Hippocampal formation (tissue), 2 donors: ENCODE measurements around the gene ALDH3B1.

ENCODE experiments used
- DNase-seq, 2 donors: peaks; one replicate each; lab custom pipeline; 2025; lab: John Stamatoyannopoulos, UW

ALDH3B1 gene

DNA sequence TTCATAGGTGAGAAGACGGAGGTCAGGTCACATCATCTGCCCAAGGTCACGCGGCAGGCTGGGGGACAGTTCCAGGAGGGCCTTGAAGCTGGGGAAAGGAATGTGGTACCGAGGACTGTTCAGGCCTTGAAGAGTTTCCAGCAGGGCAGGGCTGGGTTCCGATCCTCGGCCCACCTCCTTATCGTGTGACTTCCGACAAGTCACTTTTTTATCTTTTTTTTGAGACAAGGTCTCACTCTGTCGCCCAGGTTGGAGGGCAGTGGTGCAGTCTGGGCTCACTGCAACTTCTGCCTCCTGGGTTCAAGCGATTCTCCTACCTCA lies 21.0 kb downstream of the ALDH3B1 start:
- DNase-seq: no peak

DNA sequence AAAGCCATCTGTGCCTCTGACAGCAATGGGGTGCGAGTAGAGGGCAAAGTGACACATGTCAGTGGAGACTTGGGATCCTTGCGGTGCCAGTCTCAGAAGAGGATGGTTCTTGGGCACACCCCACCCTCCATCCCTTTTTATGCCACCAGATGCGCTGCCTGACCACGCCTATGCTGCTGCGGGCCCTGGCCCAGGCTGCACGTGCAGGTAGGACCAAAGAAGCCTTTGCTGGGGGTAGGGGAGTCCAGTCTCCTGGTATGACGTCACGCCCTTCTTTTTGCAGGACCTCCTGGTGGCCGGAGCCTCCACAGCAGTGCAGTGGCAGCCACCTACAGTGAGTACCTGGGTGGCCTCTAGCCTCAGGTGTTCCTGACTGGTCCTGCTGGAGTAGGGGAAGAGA lies 21.9 kb downstream of the ALDH3B1 start:
- DNase-seq: no peak

DNA sequence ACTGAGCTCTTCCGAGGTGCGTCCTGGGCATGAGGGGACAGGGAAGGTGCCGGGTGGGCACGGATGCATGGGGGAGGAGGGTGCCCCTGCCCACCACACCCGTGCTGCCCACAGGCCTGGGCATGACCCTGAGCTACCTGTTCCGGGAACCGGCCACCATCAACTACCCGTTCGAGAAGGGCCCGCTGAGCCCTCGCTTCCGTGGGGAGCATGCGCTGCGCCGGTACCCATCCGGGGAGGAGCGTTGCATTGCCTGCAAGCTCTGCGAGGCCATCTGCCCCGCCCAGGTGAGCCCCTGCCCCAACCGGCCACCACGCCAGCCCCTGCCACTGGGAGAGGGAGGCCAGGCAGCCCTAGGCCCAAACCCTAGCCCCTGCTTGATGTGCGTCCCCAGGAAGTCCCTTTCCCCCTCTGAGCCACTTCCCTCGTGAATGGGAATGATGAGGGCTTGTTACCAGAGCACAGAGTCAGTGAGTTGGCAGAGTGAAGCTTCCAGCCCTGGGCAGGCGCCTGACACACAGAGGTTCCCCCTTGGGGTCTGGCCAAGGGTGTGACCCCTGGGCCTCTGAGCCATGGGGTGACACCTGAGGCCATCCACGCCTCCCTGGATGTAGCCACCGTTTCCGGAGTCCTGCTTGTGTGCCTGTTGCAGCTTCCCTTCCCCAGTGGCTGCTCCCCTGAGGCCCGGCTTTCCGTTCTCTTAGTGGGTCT lies 23.0 kb downstream of the ALDH3B1 start:
- no peak for DNase-seq

DNA sequence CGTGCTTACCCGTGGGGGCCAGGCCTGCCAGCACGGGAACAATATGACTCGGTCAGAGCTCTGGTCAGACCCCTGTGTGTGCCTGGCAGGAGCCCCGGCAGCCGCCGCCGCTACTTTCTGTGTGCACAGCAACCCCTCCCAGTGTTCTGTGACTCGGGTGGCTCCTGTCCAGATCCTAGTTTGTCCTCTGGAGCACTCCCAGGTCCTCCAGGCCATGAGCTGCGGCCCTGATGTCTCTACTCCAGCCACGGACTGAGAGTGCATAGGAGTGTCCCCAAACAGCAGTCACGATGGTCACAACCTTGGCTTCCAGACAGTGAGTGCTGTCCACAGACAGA lies 23.6 kb downstream of the ALDH3B1 start:
- no peak for DNase-seq

DNA sequence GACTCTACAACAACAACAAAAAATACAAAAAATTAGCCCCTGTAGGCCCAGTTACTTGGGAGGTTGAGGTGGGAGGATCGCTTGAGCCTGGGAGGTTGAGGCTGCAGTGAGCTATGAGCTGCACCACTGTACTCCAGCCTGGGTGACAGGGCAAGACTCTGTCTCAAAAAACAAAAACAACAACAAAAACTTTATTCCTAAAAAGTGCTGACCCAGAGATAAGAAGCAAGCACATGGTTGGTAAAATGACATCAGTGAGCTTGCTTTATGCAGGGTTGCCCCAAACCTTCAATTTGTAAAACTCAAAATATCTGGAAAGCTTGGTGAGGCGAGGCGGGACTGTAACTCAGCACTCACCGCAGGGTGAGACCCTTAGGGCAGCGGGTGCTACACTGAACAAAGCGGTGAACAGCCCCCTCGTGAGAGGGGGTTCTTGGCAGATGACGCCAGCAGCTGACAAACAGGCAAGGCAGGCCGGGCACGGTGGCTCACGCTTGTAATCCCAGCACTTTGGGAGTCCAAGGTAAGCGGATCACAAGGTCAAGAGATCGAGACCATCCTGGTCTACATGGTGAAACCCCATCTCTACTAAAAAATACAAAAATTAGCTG lies 25.2 kb downstream of the ALDH3B1 start:
- no peak for DNase-seq

DNA sequence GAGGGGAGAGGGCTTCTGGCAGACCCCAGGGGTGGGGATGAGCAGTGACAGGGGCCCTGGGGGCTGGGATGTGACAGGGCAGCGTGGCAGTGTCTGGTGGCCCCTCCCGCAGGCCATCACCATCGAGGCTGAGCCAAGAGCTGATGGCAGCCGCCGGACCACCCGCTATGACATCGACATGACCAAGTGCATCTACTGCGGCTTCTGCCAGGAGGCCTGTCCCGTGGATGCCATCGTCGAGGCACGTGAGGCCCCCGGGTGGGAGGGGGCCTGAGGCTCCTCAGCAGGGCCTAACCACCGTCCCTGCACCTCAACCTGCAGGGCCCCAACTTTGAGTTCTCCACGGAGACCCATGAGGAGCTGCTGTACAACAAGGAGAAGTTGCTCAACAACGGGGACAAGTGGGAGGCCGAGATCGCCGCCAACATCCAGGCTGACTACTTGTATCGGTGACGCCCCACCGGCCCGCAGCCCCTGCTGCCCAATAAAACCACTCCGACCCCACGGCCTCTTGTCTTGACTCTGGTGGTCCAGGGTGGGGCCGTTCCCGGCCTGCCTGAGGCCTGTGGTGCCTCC lies 26.1 kb downstream of the ALDH3B1 start:
- no peak for DNase-seq

DNA sequence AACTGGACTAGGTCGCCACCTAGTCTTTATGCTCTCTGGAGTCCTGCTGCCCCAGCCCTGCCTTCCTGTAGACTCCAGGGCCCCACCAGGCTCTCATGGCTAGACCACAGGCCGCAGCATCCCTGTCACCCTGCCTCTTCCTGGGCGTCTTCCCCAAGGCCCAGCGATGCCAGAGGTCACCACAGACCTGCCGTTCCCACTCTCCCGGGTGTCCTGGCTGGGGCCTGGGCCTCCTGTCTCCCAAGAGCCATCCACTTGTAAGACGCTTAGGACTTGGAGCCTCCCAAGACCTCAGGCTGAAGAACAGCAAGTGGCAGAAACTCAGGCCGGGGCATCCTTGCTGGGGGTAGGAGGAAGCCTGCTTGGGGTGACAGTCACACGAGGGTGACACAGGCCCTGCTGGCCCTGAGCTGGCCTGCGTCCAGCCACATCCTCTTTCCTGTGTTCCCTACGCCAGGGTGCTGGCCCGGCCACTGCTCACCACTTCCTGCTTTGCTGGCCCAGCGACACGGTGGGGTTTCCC lies 26.7 kb downstream of the ALDH3B1 start:
- DNase-seq: no peak

DNA sequence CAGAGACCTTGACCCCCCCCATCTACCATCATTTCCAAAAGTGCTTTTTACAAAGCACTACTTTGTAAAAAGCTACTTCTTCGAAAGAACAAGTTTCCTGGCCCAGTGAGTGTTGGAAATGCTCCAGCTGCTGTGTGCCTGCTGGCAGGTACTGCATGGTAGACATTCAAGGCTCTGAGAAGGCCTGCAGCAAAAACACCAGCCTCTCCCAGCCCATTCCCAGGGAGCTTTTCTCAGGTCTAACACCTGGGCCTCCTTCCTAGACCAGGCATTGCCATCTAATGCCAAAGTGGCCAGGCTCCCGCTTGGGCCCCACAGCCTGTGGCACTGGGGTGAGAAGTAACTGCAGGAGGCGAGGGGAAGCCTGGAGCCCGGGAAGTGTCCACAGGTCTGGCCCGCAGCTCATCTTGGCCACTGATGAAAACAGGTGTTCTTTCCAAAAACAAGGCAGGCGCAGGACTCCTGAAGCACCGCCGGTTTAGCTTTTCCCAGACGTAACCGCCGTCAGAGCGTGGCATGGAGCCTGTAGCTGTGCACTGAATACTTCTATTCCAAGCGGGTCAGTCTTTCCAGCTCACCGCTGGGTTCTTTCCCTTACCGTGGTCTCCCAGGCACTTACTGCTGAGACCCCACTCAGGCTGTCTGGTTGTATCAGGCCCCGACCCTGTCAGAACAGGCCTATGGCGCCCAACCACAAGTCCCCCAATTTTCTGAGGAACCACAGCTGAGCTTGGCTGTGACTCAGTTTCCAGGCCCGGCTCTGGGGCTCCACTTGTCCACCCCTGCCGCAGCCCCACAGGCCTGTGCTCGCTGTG lies 27.5 kb downstream of the ALDH3B1 start:
- no peak for DNase-seq

DNA sequence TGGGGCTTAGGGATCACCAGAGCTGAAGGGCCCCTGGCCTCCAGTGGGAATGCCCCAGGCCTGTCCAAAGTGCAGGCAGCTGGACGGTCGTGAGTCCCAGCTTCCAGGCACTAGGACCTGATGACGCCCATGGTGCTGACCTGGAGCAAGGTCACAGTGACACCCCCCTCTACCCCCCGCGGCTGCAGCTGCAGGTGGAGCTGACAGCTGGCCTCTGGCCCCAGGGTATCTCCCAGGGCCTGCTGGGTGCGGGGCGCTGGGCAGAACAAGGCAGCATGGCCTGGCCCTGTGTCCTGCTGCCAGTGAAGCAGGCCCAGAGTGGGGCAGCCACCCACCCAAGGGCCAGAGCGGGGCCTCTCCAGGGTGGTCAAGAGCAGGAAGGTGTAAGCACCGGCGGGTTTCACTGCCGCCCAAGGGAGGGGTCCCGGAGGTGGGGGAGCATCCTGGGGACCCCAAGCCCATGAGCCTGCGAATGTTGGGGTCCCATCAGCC lies 28.1 kb downstream of the ALDH3B1 start:
- no peak for DNase-seq

DNA sequence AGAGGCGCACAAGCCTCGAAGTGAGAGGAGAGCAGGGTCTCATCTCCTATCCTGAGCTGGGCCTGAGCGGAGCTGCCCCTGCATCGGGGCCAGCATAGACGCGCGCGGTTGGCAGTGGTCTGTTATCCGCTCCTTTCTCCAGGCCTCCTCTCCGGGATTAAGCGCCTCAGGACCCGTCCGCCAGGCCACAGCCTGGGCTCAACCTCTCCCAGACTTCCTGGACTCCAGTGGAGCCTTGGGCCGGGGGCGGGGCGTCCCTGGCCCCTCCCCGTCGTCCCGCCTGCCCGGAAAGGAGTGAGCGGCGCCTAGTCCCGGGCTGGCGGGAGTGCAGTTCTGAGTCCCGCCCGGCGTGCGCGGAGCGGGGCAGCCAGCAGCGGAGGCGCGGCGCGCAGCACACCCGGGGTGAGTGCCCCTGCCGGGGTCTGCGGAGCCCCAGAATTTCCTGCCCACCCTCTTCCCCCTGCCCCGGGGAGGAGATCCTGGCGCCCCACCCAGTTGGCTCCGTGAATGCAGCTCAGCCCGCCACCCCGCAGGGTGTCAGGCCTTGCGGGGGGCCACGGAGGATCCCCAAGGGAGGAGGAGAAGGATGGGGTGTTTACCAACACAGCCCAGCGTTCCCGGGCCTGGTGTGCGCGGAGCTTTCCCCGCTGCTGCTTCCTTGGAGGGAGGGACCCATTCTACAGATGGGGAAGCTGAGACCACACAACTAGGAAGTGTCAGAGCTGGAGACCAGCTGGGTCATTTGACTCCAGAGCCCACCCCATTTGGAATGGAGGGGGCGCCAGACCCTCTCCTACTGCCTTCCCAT lies 28.8 kb downstream of the ALDH3B1 start, which contains the start of gene TCIRG1:
TSS of gene TCIRG1 (plus strand) at position 308 of the 808 bp plus-strand sequence. CDS start 2,247 bp downstream, outside the sequence.
- DNase-seq: peak in 1 of 2 donors; percentile 38

DNA sequence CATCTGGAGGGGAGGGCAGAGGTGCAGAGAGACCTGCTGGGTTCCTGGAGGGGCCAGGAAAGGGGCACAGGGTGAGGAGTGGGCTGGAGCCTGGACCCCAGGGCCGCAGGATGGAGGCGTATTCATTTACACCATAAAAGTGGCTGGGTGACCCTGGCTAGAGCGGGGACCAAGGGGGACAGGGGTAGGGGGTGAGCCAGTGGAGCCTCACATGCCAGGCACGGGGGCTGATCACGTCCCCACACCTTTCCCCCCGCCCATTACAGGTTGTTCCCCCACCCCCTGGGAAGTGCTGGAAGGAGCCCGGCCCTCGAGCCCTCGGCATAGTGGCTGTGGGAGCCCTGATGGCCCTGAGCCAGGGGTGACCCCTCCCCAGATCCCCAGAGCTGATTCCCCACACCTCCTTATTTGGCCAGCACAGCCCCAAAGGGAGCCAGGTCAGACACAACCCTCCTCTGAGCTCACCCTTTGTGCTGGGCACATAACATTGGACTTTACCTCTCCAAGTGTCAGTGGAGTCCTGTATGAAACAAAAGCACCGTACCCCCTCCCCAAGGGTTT lies 29.5 kb downstream of the ALDH3B1 start:
- no peak for DNase-seq

DNA sequence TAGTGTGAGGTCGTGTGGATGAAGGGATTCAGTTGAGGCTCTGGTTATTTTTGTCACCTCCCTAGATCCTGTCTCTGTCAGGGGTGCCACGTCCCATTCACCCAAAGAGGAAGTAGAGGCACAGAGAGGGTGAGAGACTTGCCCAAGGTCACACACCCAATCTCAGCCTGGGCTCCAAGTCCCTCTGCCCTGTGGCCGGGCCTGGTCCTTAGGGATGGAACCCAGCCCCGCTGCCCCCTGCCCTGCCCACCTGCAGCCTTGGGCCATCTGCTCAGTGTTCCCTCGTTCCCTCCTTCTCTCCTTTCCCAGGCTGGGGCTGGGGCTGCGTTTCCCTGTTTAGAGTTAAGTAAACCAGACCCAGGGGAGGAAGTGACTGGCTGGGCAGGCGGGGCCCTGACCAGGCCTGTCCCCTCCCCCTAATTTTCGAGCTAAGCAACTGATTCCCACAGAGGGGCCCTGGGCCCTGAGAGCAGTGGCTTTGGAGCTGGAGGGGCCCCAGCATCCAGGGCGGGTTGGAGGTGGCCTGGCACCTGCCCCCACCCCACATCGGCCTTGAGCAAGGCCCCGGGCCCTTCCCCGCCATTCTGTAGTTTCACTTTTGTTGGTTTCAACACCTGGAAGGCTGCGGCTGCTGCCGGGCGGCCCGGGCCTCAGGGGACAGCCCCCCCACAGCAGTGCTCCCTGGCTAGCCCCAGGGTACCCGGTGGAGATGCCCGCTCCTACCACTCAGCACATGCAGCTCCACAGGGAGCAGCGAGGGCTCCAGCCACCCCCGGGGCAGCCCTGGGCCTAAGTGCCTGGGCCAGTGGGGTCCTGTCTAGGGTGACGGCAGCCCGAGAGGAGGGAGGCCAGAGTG lies 30.2 kb downstream of the ALDH3B1 start:
- DNase-seq: no peak

DNA sequence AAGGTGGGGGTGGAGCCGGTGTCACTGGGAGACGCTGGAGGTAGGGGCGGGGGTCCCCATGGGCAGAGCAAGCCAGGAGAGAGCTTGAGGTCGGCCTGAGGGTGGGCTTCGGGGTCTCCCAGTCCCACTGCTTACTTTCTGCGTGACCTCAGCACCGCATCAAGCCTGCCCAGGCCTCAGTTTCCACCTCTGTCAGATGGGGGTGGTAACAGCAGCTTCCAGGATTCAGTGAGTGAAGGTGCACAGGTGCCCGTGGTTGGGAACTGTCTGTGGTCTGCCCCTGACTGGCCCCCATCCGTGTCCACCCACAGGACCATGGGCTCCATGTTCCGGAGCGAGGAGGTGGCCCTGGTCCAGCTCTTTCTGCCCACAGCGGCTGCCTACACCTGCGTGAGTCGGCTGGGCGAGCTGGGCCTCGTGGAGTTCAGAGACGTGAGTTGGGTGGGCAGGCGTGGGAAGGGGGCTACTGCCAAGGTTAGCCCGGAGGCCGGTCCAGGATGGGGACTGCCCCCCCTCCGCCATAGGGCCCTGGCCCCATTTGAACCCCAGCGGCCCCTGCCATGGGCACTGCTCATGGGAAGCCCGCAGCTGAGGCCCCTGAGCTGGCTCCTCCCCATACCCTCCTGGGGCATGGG lies 30.9 kb downstream of the ALDH3B1 start:
- DNase-seq: no peak

DNA sequence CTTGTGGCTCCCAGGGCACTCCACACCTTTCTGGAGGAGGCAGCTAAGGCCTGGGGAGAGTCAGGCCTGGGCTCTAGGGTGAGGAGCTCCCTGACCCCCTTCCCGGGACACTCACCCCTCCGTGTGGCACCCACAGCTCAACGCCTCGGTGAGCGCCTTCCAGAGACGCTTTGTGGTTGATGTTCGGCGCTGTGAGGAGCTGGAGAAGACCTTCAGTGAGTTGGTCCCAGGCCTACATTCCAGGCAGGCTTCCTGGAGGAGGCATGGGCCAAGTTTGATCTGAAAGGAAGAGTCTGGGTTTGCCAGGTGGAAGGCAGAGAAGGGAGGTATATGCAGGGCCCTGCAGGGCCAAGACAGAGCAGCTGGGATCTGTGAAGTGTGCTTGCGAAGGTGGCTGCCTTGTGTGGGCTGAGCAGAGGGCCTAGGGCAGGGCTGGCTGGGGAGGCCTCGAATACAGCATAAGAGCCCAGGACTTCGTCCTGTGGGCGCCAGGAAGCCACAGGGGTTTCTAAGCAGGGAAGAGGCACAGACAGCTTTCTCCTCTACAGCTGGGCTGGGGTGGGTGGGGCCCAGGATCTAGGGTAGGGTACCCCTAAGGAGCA lies 31.6 kb downstream of the ALDH3B1 start:
- DNase-seq: no peak

DNA sequence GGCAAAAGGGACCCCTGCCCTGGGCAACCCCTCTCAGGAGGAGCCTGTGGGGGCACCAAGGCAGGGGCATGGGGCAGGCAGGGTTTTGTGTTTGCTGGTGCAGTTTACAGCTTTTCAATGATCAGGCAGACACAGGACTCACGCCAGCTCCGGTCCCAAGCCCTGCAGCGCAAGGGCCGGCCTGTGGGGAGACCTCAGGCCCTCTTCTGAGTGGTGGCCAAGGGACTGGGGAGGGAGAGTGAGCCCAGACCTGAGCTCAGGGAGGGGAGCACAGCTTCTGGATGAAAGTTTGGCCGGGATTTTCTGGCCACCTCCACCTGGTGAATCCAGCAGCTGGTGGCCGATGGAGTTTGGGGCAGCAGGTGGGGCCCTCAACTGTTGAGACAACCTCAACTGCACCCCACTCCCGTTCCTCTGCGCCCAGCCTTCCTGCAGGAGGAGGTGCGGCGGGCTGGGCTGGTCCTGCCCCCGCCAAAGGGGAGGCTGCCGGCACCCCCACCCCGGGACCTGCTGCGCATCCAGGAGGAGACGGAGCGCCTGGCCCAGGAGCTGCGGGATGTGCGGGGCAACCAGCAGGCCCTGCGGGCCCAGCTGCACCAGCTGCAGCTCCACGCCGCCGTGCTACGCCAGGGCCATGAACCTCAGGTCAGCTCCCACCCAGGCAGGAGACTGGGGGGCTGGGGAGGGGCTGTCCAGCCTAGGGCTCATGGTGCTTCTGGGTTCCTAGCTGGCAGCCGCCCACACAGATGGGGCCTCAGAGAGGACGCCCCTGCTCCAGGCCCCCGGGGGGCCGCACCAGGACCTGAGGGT lies 32.3 kb downstream of the ALDH3B1 start:
- no peak for DNase-seq

DNA sequence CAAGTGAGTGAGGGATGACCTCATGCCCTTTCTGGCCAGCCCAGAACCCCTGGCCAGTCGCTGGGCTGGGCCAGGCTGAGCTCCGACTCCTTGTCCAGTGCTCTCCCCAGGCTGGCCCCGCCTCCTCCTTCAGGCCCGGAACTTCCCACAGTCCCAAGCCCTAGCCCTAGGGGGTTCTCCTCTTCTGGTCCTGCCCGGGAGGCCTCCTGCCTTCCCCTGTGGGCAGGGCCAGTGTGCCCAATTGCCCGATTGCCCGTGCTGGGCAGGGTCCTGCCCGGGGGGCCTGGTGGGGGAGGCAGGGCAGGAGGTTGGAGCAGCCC lies 32.9 kb downstream of the ALDH3B1 start:
- DNase-seq: no peak

DNA sequence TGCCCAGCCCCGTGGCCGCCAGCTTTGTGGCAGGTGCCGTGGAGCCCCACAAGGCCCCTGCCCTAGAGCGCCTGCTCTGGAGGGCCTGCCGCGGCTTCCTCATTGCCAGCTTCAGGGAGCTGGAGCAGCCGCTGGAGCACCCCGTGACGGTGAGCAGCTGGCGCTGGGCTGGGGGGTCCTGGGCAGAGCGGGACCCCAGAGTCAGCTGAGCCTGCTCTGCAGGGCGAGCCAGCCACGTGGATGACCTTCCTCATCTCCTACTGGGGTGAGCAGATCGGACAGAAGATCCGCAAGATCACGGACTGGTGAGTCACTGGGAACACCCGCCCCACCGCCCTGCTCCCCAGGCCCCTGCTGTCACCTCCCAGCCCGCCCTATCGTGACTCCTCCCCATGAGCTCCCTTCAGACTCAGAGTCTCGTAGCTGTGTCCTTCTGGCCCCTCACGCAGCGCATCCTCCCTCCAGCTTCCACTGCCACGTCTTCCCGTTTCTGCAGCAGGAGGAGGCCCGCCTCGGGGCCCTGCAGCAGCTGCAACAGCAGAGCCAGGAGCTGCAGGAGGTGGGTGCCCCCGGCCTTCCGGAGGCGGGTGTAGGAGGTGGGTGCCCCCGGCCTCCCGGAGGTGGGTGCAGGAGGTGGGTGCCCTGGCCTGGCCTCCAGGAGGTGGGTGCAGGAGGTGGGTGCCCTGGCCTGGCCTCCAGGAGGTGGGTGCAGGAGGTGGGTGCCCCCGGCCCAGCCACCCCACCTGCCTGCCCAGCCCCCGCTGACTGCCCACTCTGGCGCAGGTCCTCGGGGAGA lies 33.4 kb downstream of the ALDH3B1 start:
- DNase-seq: no peak
